ENCODE results near the gene BCL6.

GRCh38 chr3:187729598-187729997 lies 15.7 kb downstream of the BCL6 start:
- TF ChIP-seq CTCF (IDR thresholded peaks at IDR 0.05) (no peak), POLR2A (IDR thresholded peaks at IDR 0.05) (no peak), POLR2AphosphoS5 (IDR thresholded peaks at IDR 0.05) (no peak)

Data from sigmoid colon (tissue), 4 donors.